Measurements from ENCODE around the gene MAGI1.
A peak's percentile ranks its signal among the peaks of the same experiment; 100 is the strongest.

MAGI1 gene

GRCh38 chr3:65564483-65564882 is 474.2 kb downstream of the MAGI1 start:
- Histone ChIP-seq H3K23ac (ENCODE audit: low read length in 2 of 2) (no peak overlapping the region), H3K4me2 (ENCODE audit: low read length, poor library complexity, severe bottlenecking) (no peak overlapping the region), H2BK5ac (ENCODE audit: low read depth, low read length, poor library complexity, severe bottlenecking) (no peak overlapping the region), H3K36me3 (ENCODE audit: control insufficient read depth in 1 of 2, insufficient read depth in 2 of 2, low read depth in 1 of 2, low read length in 2 of 2) (no peaks in the 10 kb centered on the region), H3K27ac (ENCODE audit: low read length, poor library complexity, severe bottlenecking) (no peak overlapping the region), H2AFZ (ENCODE audit: low read depth, low read length) (no peak overlapping the region), H3K9ac (ENCODE audit: low read length) (no peak overlapping the region), H3K14ac (ENCODE audit: low read length in 2 of 2) (no peak overlapping the region), H3K18ac (ENCODE audit: low read depth in 1 of 2, low read length in 2 of 2) (peak overlapping the region in 1 of 2 experiments; percentile 48), H2BK12ac (ENCODE audit: low read length in 2 of 2) (no peak overlapping the region), H4K8ac (ENCODE audit: low read length) (no peak overlapping the region), H3K4ac (ENCODE audit: low read depth in 1 of 2, low read length in 2 of 2) (no peak overlapping the region), H4K91ac (ENCODE audit: low read length) (no peak overlapping the region), H3K79me1 (replicated peaks; ENCODE audit: low read length, poor library complexity, severe bottlenecking) (peaks cover 5% of the 10 kb centered on the region), H3K27me3 (ENCODE audit: control insufficient read depth in 1 of 2, insufficient read depth in 1 of 2, low read length in 2 of 2) (no peaks in the 10 kb centered on the region), H2BK120ac (ENCODE audit: low read depth, low read length) (no peak overlapping the region), H3K9me3 (ENCODE audit: control insufficient read depth, low read length) (no peaks in the 10 kb centered on the region), H3K4me1 (ENCODE audit: control insufficient read depth, insufficient read depth, low read depth, low read length) (no peaks in the 10 kb centered on the region), H3K4me3 (ENCODE audit: insufficient read depth in 1 of 2, low read depth in 1 of 2, low read length in 2 of 2) (no peak overlapping the region), H2BK15ac (ENCODE audit: low read depth, poor library complexity, severe bottlenecking) (no peak overlapping the region), H2AK5ac (ENCODE audit: low read length, severe bottlenecking) (no peak overlapping the region)
- DNase-seq: no peak
- 85% methylated on average over 2 of the region's 3 CpGs for WGBS

GRCh38 chr3:65563861-65564260 is 474.9 kb downstream of the MAGI1 start:
- H3K36me3 ChIP-seq (ENCODE audit: control insufficient read depth in 1 of 2, insufficient read depth in 2 of 2, low read depth in 1 of 2, low read length in 2 of 2): no peaks in the 10 kb centered on the region
- H3K27ac ChIP-seq (ENCODE audit: low read length, poor library complexity, severe bottlenecking): no peak overlapping the region
- no peaks in the 10 kb centered on the region for H3K27me3 ChIP-seq (ENCODE audit: control insufficient read depth in 1 of 2, insufficient read depth in 1 of 2, low read length in 2 of 2)
- H4K91ac ChIP-seq (ENCODE audit: low read length): peak overlapping the region; percentile 29
- no peak overlapping the region for H2AFZ ChIP-seq (ENCODE audit: low read depth, low read length)
- no peak overlapping the region for H2BK5ac ChIP-seq (ENCODE audit: low read depth, low read length, poor library complexity, severe bottlenecking)
- no peak overlapping the region for H3K14ac ChIP-seq (ENCODE audit: low read length in 2 of 2)
- no peak overlapping the region for H3K4ac ChIP-seq (ENCODE audit: low read depth in 1 of 2, low read length in 2 of 2)
- no peak overlapping the region for H2BK12ac ChIP-seq (ENCODE audit: low read length in 2 of 2)
- no peak overlapping the region for H3K4me3 ChIP-seq (ENCODE audit: insufficient read depth in 1 of 2, low read depth in 1 of 2, low read length in 2 of 2)
- no peaks in the 10 kb centered on the region for H3K4me1 ChIP-seq (ENCODE audit: control insufficient read depth, insufficient read depth, low read depth, low read length)
- H4K8ac ChIP-seq (ENCODE audit: low read length): peak overlapping the region; percentile 46
- no peaks in the 10 kb centered on the region for H3K9me3 ChIP-seq (ENCODE audit: control insufficient read depth, low read length)
- H3K18ac ChIP-seq (ENCODE audit: low read depth in 1 of 2, low read length in 2 of 2): no peak overlapping the region
- no peak overlapping the region for H3K4me2 ChIP-seq (ENCODE audit: low read length, poor library complexity, severe bottlenecking)
- H2BK15ac ChIP-seq (ENCODE audit: low read depth, poor library complexity, severe bottlenecking): no peak overlapping the region
- 91% methylated on average over 5 of the region's 5 CpGs for WGBS
- no peak overlapping the region for H2BK120ac ChIP-seq (ENCODE audit: low read depth, low read length)
- no peak for DNase-seq
- H2AK5ac ChIP-seq (ENCODE audit: low read length, severe bottlenecking): no peak overlapping the region
- H3K9ac ChIP-seq (ENCODE audit: low read length): no peak overlapping the region
- peaks cover 5% of the 10 kb centered on the region for H3K79me1 ChIP-seq (replicated peaks; ENCODE audit: low read length, poor library complexity, severe bottlenecking)
- no peak overlapping the region for H3K23ac ChIP-seq (ENCODE audit: low read length in 2 of 2)

DNA sequence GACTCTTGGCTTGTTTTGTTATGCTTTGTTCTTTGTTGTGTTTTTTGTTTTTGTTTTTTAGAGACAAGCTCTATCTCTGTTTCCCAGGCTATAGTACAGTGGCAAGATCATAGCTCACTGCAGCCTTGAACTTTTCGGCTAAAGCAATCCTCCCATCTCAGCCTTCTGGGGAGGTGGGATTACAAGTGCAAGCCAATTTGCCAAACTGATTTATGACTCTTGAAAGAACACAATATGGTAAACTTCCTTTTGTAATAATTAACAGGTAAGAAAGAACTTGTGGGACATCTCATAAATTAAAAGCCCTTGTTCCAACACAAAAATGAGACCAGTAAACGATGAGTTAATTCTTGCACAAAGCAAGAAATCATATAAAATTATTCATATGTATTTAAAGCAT is 476.3 kb downstream of the MAGI1 start:
- no CpG with 5 or more reads among the region's 2 CpGs for WGBS
- H2AK5ac ChIP-seq (ENCODE audit: low read length, severe bottlenecking): no peak overlapping the region
- no peaks in the 10 kb centered on the region for H3K9me3 ChIP-seq (ENCODE audit: control insufficient read depth, low read length)
- H2BK15ac ChIP-seq (ENCODE audit: low read depth, poor library complexity, severe bottlenecking): no peak overlapping the region
- no peak overlapping the region for H2AFZ ChIP-seq (ENCODE audit: low read depth, low read length)
- no peak overlapping the region for H4K91ac ChIP-seq (ENCODE audit: low read length)
- no peaks in the 10 kb centered on the region for H3K4me1 ChIP-seq (ENCODE audit: control insufficient read depth, insufficient read depth, low read depth, low read length)
- no peaks in the 10 kb centered on the region for H3K27me3 ChIP-seq (ENCODE audit: control insufficient read depth in 1 of 2, insufficient read depth in 1 of 2, low read length in 2 of 2)
- H3K9ac ChIP-seq (ENCODE audit: low read length): no peak overlapping the region
- no peak overlapping the region for H2BK12ac ChIP-seq (ENCODE audit: low read length in 2 of 2)
- no peaks in the 10 kb centered on the region for H3K36me3 ChIP-seq (ENCODE audit: control insufficient read depth in 1 of 2, insufficient read depth in 2 of 2, low read depth in 1 of 2, low read length in 2 of 2)
- no peak overlapping the region for H4K8ac ChIP-seq (ENCODE audit: low read length)
- H3K18ac ChIP-seq (ENCODE audit: low read depth in 1 of 2, low read length in 2 of 2): no peak overlapping the region
- H3K4me3 ChIP-seq (ENCODE audit: insufficient read depth in 1 of 2, low read depth in 1 of 2, low read length in 2 of 2): no peak overlapping the region
- H2BK5ac ChIP-seq (ENCODE audit: low read depth, low read length, poor library complexity, severe bottlenecking): no peak overlapping the region
- DNase-seq: no peak
- no peak overlapping the region for H3K4ac ChIP-seq (ENCODE audit: low read depth in 1 of 2, low read length in 2 of 2)
- H2BK120ac ChIP-seq (ENCODE audit: low read depth, low read length): no peak overlapping the region
- H3K23ac ChIP-seq (ENCODE audit: low read length in 2 of 2): no peak overlapping the region
- H3K27ac ChIP-seq (ENCODE audit: low read length, poor library complexity, severe bottlenecking): no peak overlapping the region
- peaks cover 7% of the 10 kb centered on the region for H3K79me1 ChIP-seq (replicated peaks; ENCODE audit: low read length, poor library complexity, severe bottlenecking)
- H3K14ac ChIP-seq (ENCODE audit: low read length in 2 of 2): no peak overlapping the region
- no peak overlapping the region for H3K4me2 ChIP-seq (ENCODE audit: low read length, poor library complexity, severe bottlenecking)

- no peak overlapping the region for H2AFZ ChIP-seq (ENCODE audit: low read depth, low read length)
- no peak overlapping the region for H2AK5ac ChIP-seq (ENCODE audit: low read length, severe bottlenecking)
- H3K4me1 ChIP-seq (ENCODE audit: control insufficient read depth, insufficient read depth, low read depth, low read length): no peaks in the 10 kb centered on the region
- no peaks in the 10 kb centered on the region for H3K9me3 ChIP-seq (ENCODE audit: control insufficient read depth, low read length)
- no peak overlapping the region for H4K91ac ChIP-seq (ENCODE audit: low read length)
- no peak overlapping the region for H2BK12ac ChIP-seq (ENCODE audit: low read length in 2 of 2)
- H2BK5ac ChIP-seq (ENCODE audit: low read depth, low read length, poor library complexity, severe bottlenecking): no peak overlapping the region
- H3K9ac ChIP-seq (ENCODE audit: low read length): no peak overlapping the region
- peaks cover 10% of the 10 kb centered on the region for H3K79me1 ChIP-seq (replicated peaks; ENCODE audit: low read length, poor library complexity, severe bottlenecking)
- no peak overlapping the region for H3K18ac ChIP-seq (ENCODE audit: low read depth in 1 of 2, low read length in 2 of 2)
- H3K4ac ChIP-seq (ENCODE audit: low read depth in 1 of 2, low read length in 2 of 2): no peak overlapping the region
- no peak overlapping the region for H3K23ac ChIP-seq (ENCODE audit: low read length in 2 of 2)
- no peak overlapping the region for H3K14ac ChIP-seq (ENCODE audit: low read length in 2 of 2)
- no peak overlapping the region for H3K4me3 ChIP-seq (ENCODE audit: insufficient read depth in 1 of 2, low read depth in 1 of 2, low read length in 2 of 2)
- no peak overlapping the region for H2BK120ac ChIP-seq (ENCODE audit: low read depth, low read length)
- no peak for DNase-seq
- no peak overlapping the region for H4K8ac ChIP-seq (ENCODE audit: low read length)
- no peak overlapping the region for H2BK15ac ChIP-seq (ENCODE audit: low read depth, poor library complexity, severe bottlenecking)
- H3K27me3 ChIP-seq (ENCODE audit: control insufficient read depth in 1 of 2, insufficient read depth in 1 of 2, low read length in 2 of 2): no peaks in the 10 kb centered on the region
- no peak overlapping the region for H3K27ac ChIP-seq (ENCODE audit: low read length, poor library complexity, severe bottlenecking)
- 95% methylated on average over 2 of the region's 3 CpGs for WGBS
- no peak overlapping the region for H3K4me2 ChIP-seq (ENCODE audit: low read length, poor library complexity, severe bottlenecking)
- H3K36me3 ChIP-seq (ENCODE audit: control insufficient read depth in 1 of 2, insufficient read depth in 2 of 2, low read depth in 1 of 2, low read length in 2 of 2): no peaks in the 10 kb centered on the region
Measured at GRCh38 chr3:65561617-65562016, 477.1 kb downstream of the MAGI1 start.
